Adrenal gland (tissue), 19 donors: ENCODE data around the gene ABCB7. TPM values are rescaled to one million over a fixed set of nuclear protein-coding genes. Genes with fewer than 3 reads are reported as not detected.
"Not testable (repeated sequence)": the region's sequence is repeated elsewhere in the genome, so short reads cannot be mapped to it uniquely, and the experiment has no call there.

Experiments
- DNase-seq, 7 donors: peaks; one replicate each; pipeline ENCODE4 v3.0.0-alpha.2; 2019 to 2020
- H3K27ac ChIP-seq, 5 donors: fragments of 200-600 bp; sonication (generic) in 4 of 5; 1 replicate in 3 of 5; 2 replicates in 2 of 5; pipeline versions ENCODE4 v1.5.1 to v1.8.0; 2016 to 2020; ENCODE audit warnings: mild to moderate bottlenecking in 1 of 5
- H3K27me3 ChIP-seq: fragments of 200-600 bp; 2 replicates; pipeline ENCODE4 v1.8.0; 2021
- H3K36me3 ChIP-seq, 2 donors: fragments of 200-600 bp; replicated peaks in 1 of 2; 1 replicate in 1 of 2; 2 replicates in 1 of 2; pipeline versions ENCODE4 v1.5.1 to v1.8.0; 2018 to 2022
- H3K4me1 ChIP-seq, 2 donors: fragments of 200-600 bp; replicated peaks in 1 of 2; 1 replicate in 1 of 2; 2 replicates in 1 of 2; pipeline versions ENCODE4 v1.5.1 to v1.8.0; 2018 to 2021
- H3K4me3 ChIP-seq, 4 donors: fragments of 200-600 bp; sonication (generic) in 3 of 4; one replicate each; pipeline ENCODE4 v1.5.1; 2016 to 2018
- H3K9me3 ChIP-seq, 3 donors: fragments of 200-600 bp; sonication (generic) in 1 of 3; replicated peaks in 1 of 3; 1 replicate in 2 of 3; 2 replicates in 1 of 3; pipeline versions ENCODE4 v1.5.1 to v1.8.0; 2016 to 2021
- POLR2A ChIP-seq, 2 donors: fragments of 450-650 bp; IDR thresholded peaks; one replicate each; pipeline ENCODE4 v1.6.1; 2017; ENCODE audit warnings: antibody characterized with exemption in 2 of 2, mild to moderate bottlenecking in 2 of 2, moderate library complexity in 1 of 2
- WGBS, 4 donors: extraction: QIAGEN DNeasy Blood & Tissue Kit in 2 of 4; methylation state at CpG; one replicate each; pipeline versions ENCODE4 v1.1.5 to v1.1.7; 2013 to 2017; 5-methylcytosine and 5-hydroxymethylcytosine counted together
- intact Hi-C, 2 donors: fragments of 100-400 bp; cut with DNase I; formaldehyde crosslinking; loops; one replicate each; pipeline versions ENCODE4 v1.14.1 to v1.15.0; 2022 to 2023
- long read RNA-seq, 10 donors: library from polyadenylated mRNA in 3 of 10; unstranded in 2 of 10; stranded (forward) in 1 of 10; transcript quantifications; one replicate each; pipeline ENCODE4 v2.0.0 and lab custom pipeline, GENCODE V29; 2021 to 2026
- polyA plus RNA-seq, 3 donors: library from polyadenylated mRNA; stranded (reverse); fragments of 200-250 nt in 2 of 3; fragments of 350-450 nt in 1 of 3; fragmentation: Illumina TruSeq in 1 of 3; extraction: RNeasy Lipid Tissue Mini Kit (QIAGEN cat#74804) in 1 of 3; gene quantifications; one replicate each; pipeline ENCODE4 v1.2.3, GENCODE V29; 2013 to 2014
- total RNA-seq, 9 donors: library from RNA; depleted of rRNA in 4 of 9; stranded (reverse); fragments of >200 nt in 4 of 9; fragments of 120-200 nt in 1 of 9; fragmentation: NEBNext Ultra II Directional in 1 of 9; extraction: Animal tissue kit (Norgen Biotek cat#: 25700) in 1 of 9; gene quantifications; one replicate each; pipeline versions ENCODE4 v1.1.0 to v1.2.4, GENCODE V29; 2013 to 2023
- TF ChIP-seq, protein P1 (sequence below), 6 experiments: fragments of 450-650 bp in 4 of 6; fragments of 200-600 bp in 2 of 6; sonication (generic) in 1 of 6; IDR thresholded peaks; 1 replicate in 5 of 6; 2 replicates in 1 of 6; pipeline versions ENCODE4 v1.5.1 to v1.8.0; 2016 to 2021; ENCODE audit warnings: antibody characterized with exemption in 6 of 6, mild to moderate bottlenecking in 2 of 6, moderate library complexity in 1 of 6
- donor health status: healthy with polysubstance abuse.
- donor health status: Bipolar disorder and iron deficiency.
- donor health status: DM: yes; HTN: yes; CAD: no.
- donor health status: DM: no; HTN: no; CAD: no.
- donor health status: DM: no; HTN: no; CAD: no.
- donor health status: DM: yes; HTN: yes; CAD: no.

Gene ABCB7
- total RNA-seq: 10 to 100 TPM; 23.1 to 75.3 (median 36.8) TPM
- polyA plus RNA-seq: 10 to 100 TPM in 1 of 3 donors, 1 to 10 TPM in 2; 7.2 to 22.2 (median 8.6) TPM
- long read RNA-seq, donor 1, full-length matches to known transcripts: 2 of 10 reads
- long read RNA-seq, donor 1, partial matches to known transcripts: 0 of 10 reads
- long read RNA-seq, donor 1, other reads (novel, unspliced or antisense): 8 of 10 reads
- long read RNA-seq, donor 2, partial matches to known transcripts: 0 of 2 reads
- long read RNA-seq, donor 2, other reads (novel, unspliced or antisense): 0 of 2 reads
- long read RNA-seq, donor 3: 0 reads
- long read RNA-seq, donor 4, full-length matches to known transcripts: 16 of 27 reads
- long read RNA-seq, donor 4, partial matches to known transcripts: 3 of 27 reads
- long read RNA-seq, donor 4, other reads (novel, unspliced or antisense): 8 of 27 reads
- long read RNA-seq, donor 5, full-length matches to known transcripts: 33 of 36 reads
- long read RNA-seq, donor 5, partial matches to known transcripts: 1 of 36 reads
- long read RNA-seq, donor 5, other reads (novel, unspliced or antisense): 2 of 36 reads
- long read RNA-seq, donor 6, full-length matches to known transcripts: 8 of 12 reads
- long read RNA-seq, donor 6, partial matches to known transcripts: 2 of 12 reads
- long read RNA-seq, donor 6, other reads (novel, unspliced or antisense): 2 of 12 reads
- long read RNA-seq, donor 7, partial matches to known transcripts: 0 of 3 reads
- long read RNA-seq, donor 7, other reads (novel, unspliced or antisense): 0 of 3 reads
- long read RNA-seq, donor 8, partial matches to known transcripts: 0 of 3 reads
- long read RNA-seq, donor 8, other reads (novel, unspliced or antisense): 0 of 3 reads
- long read RNA-seq, donor 9: 0 reads
- long read RNA-seq, donor 10, partial matches to known transcripts: 0 of 1 reads
- long read RNA-seq, donor 10, other reads (novel, unspliced or antisense): 0 of 1 reads

DNA sequence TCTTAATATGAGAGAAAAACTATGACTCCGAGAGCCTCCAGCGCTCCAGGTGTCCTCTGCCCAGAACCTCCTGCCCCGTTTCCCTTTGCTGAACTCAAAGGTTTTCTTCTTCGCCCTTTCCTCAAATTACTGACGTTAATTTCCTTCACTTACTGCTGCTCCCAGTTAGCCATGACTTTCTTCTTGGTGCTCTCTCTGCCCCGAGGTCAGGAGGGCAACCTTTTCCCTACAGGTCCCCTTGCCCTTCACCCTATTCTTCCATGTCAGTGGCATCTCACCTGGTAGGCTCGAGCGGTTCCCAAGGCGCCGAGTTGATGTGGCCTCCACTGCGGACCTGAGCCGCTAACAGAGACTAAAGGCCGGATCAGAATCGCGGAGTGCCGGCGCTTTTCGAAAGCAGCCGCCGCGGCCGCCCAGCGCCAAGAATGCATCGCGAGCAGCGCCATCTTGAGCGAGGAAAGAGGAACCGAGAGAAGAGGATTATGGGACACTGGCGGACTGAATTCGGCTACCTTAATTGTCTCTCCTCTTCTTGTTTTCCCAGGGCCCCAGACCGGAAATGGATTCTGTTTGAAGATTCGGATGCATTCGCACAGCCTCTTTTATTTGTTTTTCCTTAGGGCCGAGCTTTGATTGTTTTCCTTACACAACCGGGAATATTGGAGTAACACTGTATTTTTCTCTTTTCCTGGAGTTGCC is at the start of gene ABCB7:
Gene ABCB7, minus strand, starts transcription at position 457 of the 699 bp plus-strand sequence. Its CDS starts 11 bp downstream, at position 446.
- DNase-seq: peak; percentile 61 to 78 (median 66)
- H3K27ac ChIP-seq: peak within 1 kb of the TSS; percentile 53 to 86 (median 72)
- WGBS, 4 donors: 0 to 35% (median 14%) methylated on average over 13 to 35 of the region's 35 CpGs
- peak within 1 kb of the TSS in 3 of 4 donors; percentile 49 to 68 (median 57) for H3K4me3 ChIP-seq
- H3K4me1 ChIP-seq: peaks cover 0 to 14% of the 10 kb centered on the region in 2 donors
- H3K9me3 ChIP-seq: no peaks in the 10 kb centered on the region
- peak in 1 of 2 donors; percentile 37 for TF ChIP-seq POLR2A (IDR thresholded peaks at IDR 0.05)
- TF ChIP-seq, protein P1, sequence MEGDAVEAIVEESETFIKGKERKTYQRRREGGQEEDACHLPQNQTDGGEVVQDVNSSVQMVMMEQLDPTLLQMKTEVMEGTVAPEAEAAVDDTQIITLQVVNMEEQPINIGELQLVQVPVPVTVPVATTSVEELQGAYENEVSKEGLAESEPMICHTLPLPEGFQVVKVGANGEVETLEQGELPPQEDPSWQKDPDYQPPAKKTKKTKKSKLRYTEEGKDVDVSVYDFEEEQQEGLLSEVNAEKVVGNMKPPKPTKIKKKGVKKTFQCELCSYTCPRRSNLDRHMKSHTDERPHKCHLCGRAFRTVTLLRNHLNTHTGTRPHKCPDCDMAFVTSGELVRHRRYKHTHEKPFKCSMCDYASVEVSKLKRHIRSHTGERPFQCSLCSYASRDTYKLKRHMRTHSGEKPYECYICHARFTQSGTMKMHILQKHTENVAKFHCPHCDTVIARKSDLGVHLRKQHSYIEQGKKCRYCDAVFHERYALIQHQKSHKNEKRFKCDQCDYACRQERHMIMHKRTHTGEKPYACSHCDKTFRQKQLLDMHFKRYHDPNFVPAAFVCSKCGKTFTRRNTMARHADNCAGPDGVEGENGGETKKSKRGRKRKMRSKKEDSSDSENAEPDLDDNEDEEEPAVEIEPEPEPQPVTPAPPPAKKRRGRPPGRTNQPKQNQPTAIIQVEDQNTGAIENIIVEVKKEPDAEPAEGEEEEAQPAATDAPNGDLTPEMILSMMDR (IDR thresholded peaks at IDR 0.05): peak in 1 of 6 experiments; percentile 4
- H3K36me3 ChIP-seq: no peaks in the 10 kb centered on the region
- intact Hi-C loops: no loop called here
- no peaks in the 10 kb centered on the region for H3K27me3 ChIP-seq

DNA sequence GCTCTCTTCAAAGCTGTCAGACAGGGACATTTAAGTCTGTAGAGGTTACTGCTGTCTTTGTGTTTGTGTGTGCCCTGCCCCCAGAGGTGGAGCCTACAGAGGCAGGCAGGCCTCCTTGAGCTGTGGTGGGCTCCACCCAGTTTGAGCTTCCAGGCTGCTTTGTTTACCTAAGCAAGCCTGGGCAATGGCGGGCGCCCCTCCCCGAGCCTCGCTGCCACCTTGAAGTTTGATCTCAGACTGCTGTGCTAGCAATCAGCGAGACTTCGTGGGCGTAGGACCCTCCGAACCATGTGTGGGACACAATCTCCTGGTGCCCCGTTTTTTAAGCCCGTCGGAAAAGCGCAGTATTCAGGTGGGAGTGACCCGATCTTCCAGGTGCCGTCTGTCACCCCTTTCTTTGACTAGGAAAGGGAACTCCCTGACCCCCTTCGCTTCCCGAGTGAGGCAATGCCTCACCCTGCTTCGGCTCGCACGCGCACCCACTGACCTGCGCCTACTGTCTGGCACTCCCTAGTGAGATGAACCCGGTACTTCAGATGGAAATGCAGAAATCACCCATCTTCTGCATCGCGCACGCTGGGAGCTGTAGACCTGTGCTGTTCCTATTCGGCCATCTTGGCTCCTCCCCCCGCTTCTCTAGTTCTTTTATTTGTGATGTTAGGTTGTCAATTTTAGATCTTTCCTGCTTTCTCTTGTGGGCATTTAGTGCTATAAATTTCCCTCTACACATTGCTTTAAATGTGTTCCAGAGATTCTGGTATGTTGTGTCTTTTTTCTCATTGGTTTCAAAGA is 32.5 kb upstream of the ABCB7 start:
- H3K4me1 ChIP-seq, H3K27ac ChIP-seq, H3K27me3 ChIP-seq, intact Hi-C loops, H3K4me3 ChIP-seq, H3K36me3 ChIP-seq, DNase-seq, H3K9me3 ChIP-seq: not testable (repeated sequence)
- 79 to 94% (median 85%) methylated on average over 16 to 27 of the region's 27 CpGs for WGBS, 4 donors

DNA sequence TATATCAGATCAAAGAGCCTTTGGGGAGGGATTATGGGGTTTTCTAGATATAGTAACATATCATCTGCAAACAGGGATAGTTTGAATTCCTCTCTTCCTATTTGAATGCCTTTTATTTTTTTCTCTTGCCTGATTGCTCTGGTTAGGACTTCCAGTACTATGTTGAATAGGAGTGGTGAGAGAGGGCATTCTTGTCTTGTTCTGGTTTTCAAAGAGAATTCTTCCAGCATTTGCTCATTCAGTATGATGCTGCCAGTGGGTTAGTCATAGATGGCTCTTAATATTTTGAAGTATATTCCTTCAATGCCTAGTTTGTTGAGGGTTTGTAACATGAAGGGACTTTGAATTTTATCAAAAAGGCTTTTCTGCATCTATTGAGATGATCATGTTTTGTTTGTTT is 25.6 kb upstream of the ABCB7 start:
- H3K27me3 ChIP-seq: no peaks in the 10 kb centered on the region
- TF ChIP-seq, protein P1 (IDR thresholded peaks at IDR 0.05): no peak
- no peak for TF ChIP-seq POLR2A (IDR thresholded peaks at IDR 0.05)
- intact Hi-C loops: no loop called here
- no peak overlapping the region for H3K4me3 ChIP-seq
- no peaks in the 10 kb centered on the region for H3K4me1 ChIP-seq
- H3K9me3 ChIP-seq: no peaks in the 10 kb centered on the region
- DNase-seq: no peak
- no peak overlapping the region for H3K27ac ChIP-seq
- H3K36me3 ChIP-seq: no peaks in the 10 kb centered on the region

DNA sequence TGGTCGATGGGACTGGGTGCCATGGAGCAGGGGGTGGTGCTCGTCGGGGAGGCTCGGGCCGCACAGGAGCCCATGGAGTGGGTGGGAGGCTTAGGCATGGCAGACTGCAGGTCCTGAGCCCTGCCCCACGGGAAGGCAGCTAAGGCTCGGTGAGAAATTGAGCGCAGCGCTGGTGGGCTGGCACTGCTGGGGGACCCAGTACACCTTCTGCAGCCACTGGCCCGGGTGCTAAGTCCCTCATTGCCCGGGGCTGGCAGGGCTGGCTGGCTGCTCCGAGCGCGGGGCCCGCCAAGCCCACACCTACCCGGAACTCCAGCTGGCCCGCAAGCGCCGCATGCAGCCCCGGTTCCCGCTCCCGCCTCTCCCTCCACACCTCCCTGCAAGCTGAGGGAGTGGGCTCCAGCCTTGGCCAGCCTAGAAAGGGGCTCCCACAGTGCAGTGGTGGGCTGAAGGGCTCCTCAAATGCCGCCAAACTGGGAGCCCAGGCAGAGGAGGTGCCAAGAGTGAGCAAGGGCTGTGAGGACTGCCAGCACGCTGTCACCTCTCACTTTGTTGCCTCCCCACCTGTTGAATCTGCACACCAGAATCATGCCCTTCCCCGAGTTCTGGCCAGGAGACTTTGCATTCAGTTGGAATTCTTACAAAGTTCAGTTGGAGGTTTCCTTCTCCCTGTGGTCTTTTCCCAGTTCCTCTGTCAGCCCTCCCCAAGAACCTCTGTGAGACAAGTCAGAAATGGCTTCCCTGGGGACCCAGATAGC is 23.6 kb upstream of the ABCB7 start:
- H3K27ac ChIP-seq, H3K9me3 ChIP-seq, H3K4me3 ChIP-seq, H3K27me3 ChIP-seq, DNase-seq, intact Hi-C loops, H3K4me1 ChIP-seq, H3K36me3 ChIP-seq: not testable (repeated sequence)
- 70 to 92% (median 77%) methylated on average over 1 to 14 of the region's 25 CpGs for WGBS, 4 donors

DNA sequence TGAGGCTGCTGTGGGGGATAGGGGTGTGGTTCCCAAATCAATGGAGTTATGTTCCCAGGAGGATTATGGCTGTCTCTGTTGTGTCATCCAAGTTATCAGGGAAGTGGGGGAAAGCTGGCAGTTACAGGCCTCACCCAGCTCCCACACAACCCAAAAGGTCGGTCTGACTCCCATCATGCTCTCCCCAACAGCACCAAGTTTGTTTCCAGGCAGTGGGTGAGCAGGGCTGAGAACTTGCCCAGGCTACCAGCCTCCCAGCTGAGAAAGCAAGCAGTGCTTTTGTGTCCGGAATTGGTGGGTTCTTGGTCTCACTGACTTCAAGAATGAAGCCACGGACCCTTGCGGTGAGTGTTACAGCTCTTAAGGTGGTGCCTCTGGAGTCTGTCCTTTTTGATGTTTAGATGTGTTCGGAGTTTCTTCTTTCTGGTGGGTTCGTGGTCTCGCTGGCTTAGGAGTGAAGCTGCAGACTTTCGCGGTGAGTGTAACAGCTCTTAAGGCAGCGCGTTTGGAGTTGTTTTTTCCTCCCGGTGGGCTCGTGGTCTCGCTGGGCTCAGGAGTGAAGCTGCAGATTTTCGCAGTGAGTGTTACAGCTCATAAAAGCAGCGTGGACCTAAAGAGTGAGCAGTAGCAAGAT is 16.3 kb upstream of the ABCB7 start:
- DNase-seq, H3K4me3 ChIP-seq, H3K27me3 ChIP-seq, H3K4me1 ChIP-seq, H3K36me3 ChIP-seq, intact Hi-C loops, H3K27ac ChIP-seq, H3K9me3 ChIP-seq: not testable (repeated sequence)
- 86 to 92% (median 89%) methylated on average over 6 to 16 of the region's 16 CpGs for WGBS, 4 donors
